ENCODE results near the gene CARD19.

- TF ChIP-seq CTCF (IDR thresholded peaks at IDR 0.05) (no peak), EZH2 (IDR thresholded peaks at IDR 0.05; ENCODE audit: borderline replicate concordance, insufficient read depth, low read depth, low read length, poor library complexity, severe bottlenecking) (no peak)
Observed at GRCh38 chr9:93133681-93134014, 37.6 kb downstream of the CARD19 start.
